Ovary (tissue), 3 donors: Measurements from ENCODE around the gene SLC22A12.

Experiments used
- CTCF ChIP-seq, 3 donors: fragments of 450-650 bp in 2 of 3; fragments of 200-600 bp in 1 of 3; IDR thresholded peaks; one replicate each; pipeline versions ENCODE4 v1.5.1 to v1.8.0; 2016 to 2022; ENCODE audit warnings: antibody characterized with exemption in 3 of 3, mild to moderate bottlenecking in 1 of 3
- EP300 ChIP-seq: sonication (generic); formaldehyde crosslinking; IDR thresholded peaks from one replicate; pipeline ENCODE4 v1.6.1; 2017; ENCODE audit warnings: antibody characterized with exemption
- POLR2A ChIP-seq: fragments of 450-650 bp; IDR thresholded peaks from one replicate; pipeline ENCODE4 v1.6.1; 2017; ENCODE audit warnings: antibody characterized with exemption, mild to moderate bottlenecking, moderate library complexity
- donor health status: DM: no; HTN: no; CAD: no.

- TF ChIP-seq CTCF (IDR thresholded peaks at IDR 0.05) (no peak), EP300 (no peak), POLR2A (no peak)
Observed at GRCh38 chr11:64605244-64605560, 14.2 kb downstream of the SLC22A12 start.
